WTC11 (cell line): ENCODE measurements around the gene ZNF680. TPM values are rescaled to one million over a fixed set of nuclear protein-coding genes. Genes with fewer than 3 reads are reported as not detected.

ENCODE experiments used
- ATAC-seq: fragments of 200-7000 bp; cut with Tn5 transposase; 2 replicates; pipeline ENCODE4 v1.10.0; 2021; ENCODE audit warnings: mild to moderate bottlenecking, moderate library complexity
- CTCF ChIA-PET: fragments of 300-600 bp; sonication (Branson Sonifier 250); formaldehyde crosslinking; loops from one replicate; lab custom pipeline; 2021; ENCODE audit warnings: antibody characterized with exemption; lab: Charles Lee
- POLR2A ChIA-PET: fragments of 350-600 bp; sonication (Branson Sonifier 250); formaldehyde crosslinking; loops from one replicate; lab custom pipeline; 2021; ENCODE audit warnings: antibody characterized with exemption; lab: Charles Lee
- DNase-seq: peaks from one replicate; pipeline ENCODE4 v3.0.0; 2021; ENCODE audit warnings: low spot score
- H3K27ac Mint-ChIP-seq: 2 replicates; pipeline ENCODE4 v1.8.0; 2021; ENCODE audit warnings: mixed read lengths
- H3K27me3 Mint-ChIP-seq: 2 replicates; pipeline ENCODE4 v1.8.0; 2021; ENCODE audit warnings: low read depth, mild to moderate bottlenecking, moderate library complexity, mixed read lengths
- H3K36me3 Mint-ChIP-seq: 2 replicates; pipeline ENCODE4 v1.8.0; 2021; ENCODE audit warnings: mixed read lengths
- H3K4me1 Mint-ChIP-seq: 2 replicates; pipeline ENCODE4 v1.8.0; 2022; ENCODE audit warnings: mixed read lengths
- H3K4me3 Mint-ChIP-seq: 2 replicates; pipeline ENCODE4 v1.8.0; 2021; ENCODE audit warnings: mild to moderate bottlenecking, moderate library complexity, mixed read lengths
- H3K9me3 Mint-ChIP-seq: 2 replicates; pipeline ENCODE4 v1.8.0; 2021; ENCODE audit warnings: mixed read lengths
- ATF2 ChIP-seq: sonication (generic); formaldehyde crosslinking; IDR thresholded peaks from 2 replicates; pipeline ENCODE4 v1.8.1; 2022; ENCODE audit warnings: low read depth, missing genetic modification reagents, borderline replicate concordance
- ATF3 ChIP-seq: sonication (generic); formaldehyde crosslinking; conservative IDR thresholded peaks from 2 replicates; pipeline ENCODE4 v1.8.1; 2022; ENCODE audit warnings: mild to moderate bottlenecking, missing genetic modification reagents
- ATF6 ChIP-seq: sonication (generic); formaldehyde crosslinking; IDR thresholded peaks from 2 replicates; pipeline ENCODE4 v1.8.1; 2023; ENCODE audit warnings: mild to moderate bottlenecking, missing genetic modification reagents
- CBFB ChIP-seq: sonication (generic); formaldehyde crosslinking; IDR thresholded peaks from 2 replicates; pipeline ENCODE4 v1.8.1; 2022; ENCODE audit warnings: mild to moderate bottlenecking, low read depth, missing genetic modification reagents
- ELF4 ChIP-seq: sonication (generic); formaldehyde crosslinking; IDR thresholded peaks from 2 replicates; pipeline ENCODE4 v1.8.1; 2022; ENCODE audit warnings: low read depth, mild to moderate bottlenecking, moderate library complexity, missing genetic modification reagents
- GABPB1 ChIP-seq: sonication (generic); formaldehyde crosslinking; IDR thresholded peaks from 2 replicates; pipeline ENCODE4 v1.8.1; 2023; ENCODE audit warnings: mild to moderate bottlenecking, missing genetic modification reagents
- HMGXB4 ChIP-seq: sonication (generic); formaldehyde crosslinking; IDR thresholded peaks from 2 replicates; pipeline ENCODE4 v1.8.1; 2023; ENCODE audit warnings: mild to moderate bottlenecking, moderate library complexity, missing genetic modification reagents
- MAX ChIP-seq: sonication (generic); formaldehyde crosslinking; IDR thresholded peaks from 2 replicates; pipeline ENCODE4 v1.8.0; 2022; ENCODE audit warnings: mild to moderate bottlenecking, missing genetic modification reagents
- MLX ChIP-seq: sonication (generic); formaldehyde crosslinking; IDR thresholded peaks from 2 replicates; pipeline ENCODE4 v1.8.1; 2023; ENCODE audit warnings: mild to moderate bottlenecking, missing genetic modification reagents, moderate library complexity
- OVOL2 ChIP-seq: fragments of 250-450 bp; sonication (Bioruptor Pico); IDR thresholded peaks from 2 replicates; pipeline ENCODE4 v1.9.0; 2021; ENCODE audit warnings: mild to moderate bottlenecking, borderline replicate concordance
- PRRX2 ChIP-seq: fragments of 250-450 bp; sonication (Bioruptor Pico); IDR thresholded peaks from 2 replicates; pipeline ENCODE4 v1.8.0; 2021; ENCODE audit warnings: mild to moderate bottlenecking
- RELA ChIP-seq: sonication (generic); formaldehyde crosslinking; IDR thresholded peaks from 2 replicates; pipeline ENCODE4 v1.8.1; 2022; ENCODE audit warnings: missing genetic modification reagents, mild to moderate bottlenecking, borderline replicate concordance
- TEAD4 ChIP-seq: sonication (generic); formaldehyde crosslinking; IDR thresholded peaks from 2 replicates; pipeline ENCODE4 v1.8.0; 2022; ENCODE audit warnings: mild to moderate bottlenecking, missing genetic modification reagents
- TP53 ChIP-seq: sonication (generic); formaldehyde crosslinking; IDR thresholded peaks from 2 replicates; pipeline ENCODE4 v1.8.1; 2023; ENCODE audit warnings: mild to moderate bottlenecking, missing genetic modification reagents
- USF2 ChIP-seq: sonication (generic); formaldehyde crosslinking; IDR thresholded peaks from 2 replicates; pipeline ENCODE4 v1.8.1; 2023; ENCODE audit warnings: mild to moderate bottlenecking, missing genetic modification reagents, moderate library complexity
- ZNF219 ChIP-seq: sonication (generic); formaldehyde crosslinking; IDR thresholded peaks from 2 replicates; pipeline ENCODE4 v1.8.0; 2023; ENCODE audit warnings: missing genetic modification reagents, mild to moderate bottlenecking, borderline replicate concordance
- ZNF396 ChIP-seq: fragments of 250-450 bp; sonication (Bioruptor Pico); IDR thresholded peaks from 2 replicates; pipeline ENCODE4 v1.8.0; 2021; ENCODE audit warnings: mild to moderate bottlenecking, moderate library complexity, borderline replicate concordance
- total RNA-seq: library from RNA; stranded (reverse); gene quantifications from 3 replicates; pipeline ENCODE4 v1.2.3, GENCODE V29; 2021

Gene ZNF680
- total RNA-seq, 1 experiment from 2014 or later, result 13.9 TPM

- no peak for TF ChIP-seq RELA (CRISPR knock-in tag)
- TF ChIP-seq ZNF219 (CRISPR knock-in tag), result no peak
- TF ChIP-seq ATF6 (CRISPR knock-in tag), result no peak
- TF ChIP-seq MLX (CRISPR knock-in tag), result no peak
- TF ChIP-seq MAX (CRISPR knock-in tag), result no peak
Observed at GRCh38 chr7:64602086-64602485, 39.2 kb upstream of the ZNF680 start (continued).

- no peak; the same call in 1 of the 2 replicates for ATAC-seq
- CTCF ChIA-PET, result no interaction called here
Observed at GRCh38 chr7:64599359-64599758, 36.5 kb upstream of the ZNF680 start.

GRCh38 chr7:64590971-64591370, 28.1 kb upstream of the ZNF680 start:
- DNase-seq (no peak), ATAC-seq (no peak)
- POLR2A ChIA-PET, result no interaction called here
- Mint-ChIP-seq H3K9me3 (peaks cover 50% of the 10 kb centered on the region), H3K27ac (no peak overlapping the region), H3K4me1 (no peaks in the 10 kb centered on the region), H3K4me3 (no peak overlapping the region), H3K27me3 (no peaks in the 10 kb centered on the region; the same call in 1 of the 2 replicates), H3K36me3 (peaks cover 55% of the 10 kb centered on the region)
- TF ChIP-seq PRRX2 (no peak), OVOL2 (CRISPR knock-in tag) (no peak), ATF2 (CRISPR knock-in tag) (no peak), ZNF396 (CRISPR knock-in tag) (no peak), ATF3 (CRISPR knock-in tag) (no peak), ELF4 (no peak), RELA (CRISPR knock-in tag) (no peak), USF2 (no peak)
- CTCF ChIA-PET, result no interaction called here

More at GRCh38 chr7:64599359-64599758, 36.5 kb upstream of the ZNF680 start:
- no peaks in the 10 kb centered on the region for H3K4me1 Mint-ChIP-seq
- TF ChIP-seq HMGXB4 (CRISPR knock-in tag), result no peak
- TF ChIP-seq CBFB (CRISPR knock-in tag), result no peak
- TF ChIP-seq GABPB1 (CRISPR knock-in tag), result peak; percentile 74
- TF ChIP-seq TP53 (CRISPR knock-in tag), result no peak
- no peak for TF ChIP-seq TEAD4 (CRISPR knock-in tag)
- TF ChIP-seq, all 79 proteins: peak for 1
- POLR2A ChIA-PET, result no interaction called here
- peaks cover 72% of the 10 kb centered on the region for H3K36me3 Mint-ChIP-seq
- DNase-seq, result no peak
- no peak overlapping the region for H3K4me3 Mint-ChIP-seq
- no peak overlapping the region for H3K27ac Mint-ChIP-seq
- no peaks in the 10 kb centered on the region for H3K27me3 Mint-ChIP-seq
- H3K9me3 Mint-ChIP-seq, result peaks cover 63% of the 10 kb centered on the region
